ENCODE measurements around the gene ZBTB25. TPM values are rescaled to one million over a fixed set of nuclear protein-coding genes. Genes with fewer than 3 reads are reported as not detected.

Gene ZBTB25
- total RNA-seq, 2 experiments from 2014 or later: 32.7 to 40.0 TPM

Other genes starting within 250 kb of the ZBTB25 start
- under 1 TPM; 0.26 to 0.32 TPM for gene ESR2, start 209.5 kb downstream of the ZBTB25 start, total RNA-seq
- 100 to 1,000 TPM; 213 to 222 TPM for gene MTHFD1, start 115.5 kb downstream of the ZBTB25 start, total RNA-seq
- gene AKAP5, start 38.3 kb downstream of the ZBTB25 start, total RNA-seq: under 1 TPM; 0.39 to 0.43 TPM
- 10 to 100 TPM; 41.4 to 45.0 TPM for gene ZBTB1, start 932 bp upstream of the ZBTB25 start, total RNA-seq
- gene HSPA2, start 36.9 kb upstream of the ZBTB25 start, total RNA-seq: 1 to 10 TPM; 3.2 to 4.1 TPM
- gene PPP1R36, start 46.1 kb upstream of the ZBTB25 start, total RNA-seq: under 1 TPM in 1 of 2 experiments, not detected in 1; 0.14 TPM
- 1 to 10 TPM; 6.3 to 7.1 TPM for gene PLEKHG3, start 200.6 kb upstream of the ZBTB25 start, total RNA-seq

Data from activated CD4-positive, alpha-beta T cell treated with anti-CD3 and anti-CD28 coated beads for 36 hours (primary cell).